GM21529 (cell line): ENCODE data around the gene GET4.

Source experiments
- ATAC-seq: cut with Tn5 transposase; IDR thresholded peaks from one replicate; pipeline ENCODE4 v1.9.1; 2021; ENCODE audit not compliant: unreplicated experiment

The GET4 gene

DNA sequence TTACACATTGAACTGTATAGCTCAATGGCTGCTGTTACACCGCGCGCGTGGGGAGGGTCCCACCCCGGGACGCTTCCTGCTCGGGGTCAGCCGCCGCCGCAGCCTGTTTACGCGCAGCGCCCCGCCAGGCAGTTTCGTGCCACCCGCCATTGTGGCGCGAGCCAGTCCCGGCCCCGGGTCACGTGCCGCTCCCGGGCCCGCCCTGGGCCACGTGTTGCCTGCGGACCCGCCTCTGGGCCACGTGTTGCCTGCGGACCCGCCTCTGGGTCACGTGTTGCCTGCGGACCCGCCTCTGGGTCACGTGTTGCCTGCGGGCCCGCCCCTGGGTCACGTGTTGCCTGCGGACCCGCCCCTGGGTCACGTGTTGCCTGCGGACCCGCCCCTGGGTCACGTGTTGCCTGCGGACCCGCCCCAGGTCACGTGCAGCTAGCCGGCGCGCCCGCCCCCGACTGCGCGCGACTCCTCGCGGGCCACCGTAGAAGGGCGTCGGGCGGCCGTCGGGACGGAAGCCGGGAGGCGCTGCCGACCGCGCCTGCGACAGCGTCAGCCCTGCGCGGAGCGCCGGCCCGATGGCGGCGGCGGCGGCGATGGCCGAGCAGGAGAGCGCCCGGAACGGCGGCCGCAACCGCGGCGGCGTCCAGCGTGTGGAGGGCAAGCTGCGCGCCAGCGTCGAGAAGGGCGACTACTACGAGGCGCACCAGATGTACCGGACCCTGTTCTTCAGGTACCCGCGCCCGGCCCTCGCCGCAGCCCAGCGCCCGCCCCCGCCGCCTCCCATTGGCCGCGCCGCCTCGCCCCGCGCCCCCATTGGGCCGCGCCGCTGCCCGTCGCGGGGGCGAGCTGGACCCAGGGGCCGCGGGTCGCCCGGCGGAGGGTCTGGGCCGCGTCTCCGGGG is at the start of gene GET4:
TSS of gene GET4 (plus strand) at position 478 of the 895 bp plus-strand sequence. CDS start at position 570, 92 bp downstream.
- ATAC-seq: peak; percentile 74

DNA sequence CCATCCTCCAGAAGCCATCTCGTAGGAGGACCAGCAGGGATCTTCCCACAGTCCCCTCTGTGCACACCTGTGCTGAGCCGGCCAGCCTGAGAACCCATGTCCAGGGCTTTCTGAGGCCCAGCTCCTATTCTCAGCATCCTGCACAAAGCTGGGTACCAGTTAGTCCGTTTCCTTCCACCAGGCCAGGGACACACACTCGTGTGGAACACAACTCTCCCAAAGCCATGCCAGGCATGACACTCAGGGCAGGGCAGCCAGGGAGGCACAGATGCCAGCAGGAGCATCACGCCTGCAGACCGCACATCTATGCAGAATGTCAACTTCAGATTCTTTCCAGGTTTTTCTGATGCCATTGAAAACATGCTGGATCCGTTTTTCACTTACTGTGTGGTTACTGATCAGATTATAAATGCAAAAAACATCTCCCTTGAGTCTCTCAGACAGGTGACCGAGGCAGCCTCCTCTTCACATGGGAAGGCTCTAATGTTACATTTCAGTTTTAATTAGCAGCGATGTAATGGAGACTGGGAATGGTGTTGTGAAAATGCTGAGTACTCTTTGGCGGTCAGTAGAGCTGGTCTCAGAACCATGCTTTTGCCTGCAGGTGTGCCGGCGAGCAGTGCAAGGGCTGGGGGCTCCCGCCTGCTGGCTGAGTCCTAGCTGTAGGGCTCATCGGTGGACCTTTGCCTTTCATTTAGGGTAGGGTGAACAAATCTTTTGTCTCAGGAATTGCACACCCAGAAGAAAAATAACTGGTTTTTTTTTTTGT is 47.4 kb upstream of the GET4 start:
- ATAC-seq: no peak

DNA sequence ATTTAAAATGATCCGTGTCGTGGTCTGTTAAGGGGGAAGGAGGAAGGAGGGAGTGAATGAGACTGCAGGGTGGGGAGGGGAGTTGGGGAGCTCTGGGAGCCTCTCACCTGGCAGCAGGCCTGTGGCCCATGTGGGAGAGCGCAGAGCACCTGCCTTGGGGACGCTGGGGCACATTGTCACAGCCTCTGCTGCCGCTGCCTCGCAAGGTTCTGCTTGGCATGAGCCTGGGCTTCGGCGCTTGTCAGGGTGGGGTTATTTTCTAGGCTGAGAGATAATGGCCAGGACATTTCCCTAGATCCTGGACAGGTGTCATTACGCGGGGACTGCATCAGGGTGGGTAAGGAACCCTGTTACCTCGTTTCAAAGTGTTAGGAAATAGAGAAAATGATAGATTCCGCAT is 46.3 kb upstream of the GET4 start:
- no peak for ATAC-seq

GRCh38 chr7:831596-832166 is 44.7 kb upstream of the GET4 start:
- peak; percentile 67 for ATAC-seq

DNA sequence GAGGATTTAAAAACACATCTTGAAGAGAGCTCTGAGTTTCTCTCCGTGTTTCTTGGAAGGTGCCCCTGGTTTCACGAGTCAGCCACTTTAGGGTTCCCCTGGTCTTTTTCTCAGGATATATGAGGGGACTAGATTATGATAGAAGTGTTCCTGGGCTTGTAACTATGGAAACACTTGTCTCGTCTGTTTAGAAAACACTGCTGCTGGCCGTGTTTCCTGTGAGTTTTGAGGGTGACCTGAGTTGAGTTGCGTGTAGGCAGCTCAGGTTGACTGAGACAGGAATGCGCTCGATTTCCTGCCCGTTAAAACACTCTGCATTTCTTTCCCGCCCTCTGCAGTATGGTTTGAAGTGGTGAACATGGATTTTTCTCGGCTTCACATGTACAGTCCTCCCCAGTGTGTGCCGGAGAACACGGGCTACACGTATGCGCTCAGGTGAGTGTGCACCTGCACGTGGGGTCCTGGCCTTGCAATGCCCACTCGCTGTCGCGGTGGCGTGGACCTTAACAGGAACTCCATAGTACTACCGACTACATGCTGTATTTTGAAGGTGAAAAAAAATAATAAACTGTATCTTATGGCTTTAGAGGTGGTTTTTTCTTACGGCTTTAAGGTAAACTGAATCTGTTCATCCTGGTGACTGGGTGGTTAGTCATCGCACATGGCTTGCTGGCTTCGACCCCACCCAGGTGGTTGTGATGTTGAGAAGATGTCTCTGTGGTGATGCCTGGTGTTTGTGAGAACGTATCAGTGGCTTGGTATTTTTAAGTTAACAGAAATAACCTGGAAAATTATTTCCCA is 44.0 kb upstream of the GET4 start, which contains the start of gene SUN1:
TSS of gene SUN1 (plus strand) at position 310 of the 801 bp plus-strand sequence. CDS start at position 359, 49 bp downstream.
- peak; percentile 34 for ATAC-seq

DNA sequence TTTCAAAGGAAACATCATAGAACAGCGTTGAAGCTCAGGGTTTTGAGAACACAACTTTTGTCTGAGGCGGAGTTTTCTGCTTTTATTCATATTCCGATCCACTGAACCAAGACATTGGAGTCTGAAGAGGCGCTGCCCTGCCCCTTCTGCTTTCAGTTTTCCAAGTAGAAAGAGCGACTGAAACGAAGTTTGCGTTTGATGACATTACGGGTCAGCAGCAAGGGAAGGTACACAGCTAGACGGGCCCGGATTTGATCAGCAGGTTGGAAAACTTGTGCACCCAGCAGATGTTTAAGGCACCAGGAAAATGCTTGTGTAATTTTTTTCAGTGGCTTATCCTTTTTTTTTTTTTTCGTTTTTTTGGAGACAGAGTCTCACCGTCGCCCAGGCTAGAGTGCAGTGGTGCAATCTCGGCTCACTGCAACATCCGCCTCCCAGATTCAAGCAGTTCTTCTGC is 43.4 kb upstream of the GET4 start:
- no peak for ATAC-seq

- ATAC-seq: no peak
Measured at GRCh38 chr7:833601-834258, 42.6 kb upstream of the GET4 start.

GRCh38 chr7:834277-834676 is 42.1 kb upstream of the GET4 start:
- ATAC-seq: no peak

GRCh38 chr7:835021-835420 is 41.3 kb upstream of the GET4 start:
- no peak for ATAC-seq

GRCh38 chr7:835485-836401 is 40.6 kb upstream of the GET4 start:
- ATAC-seq: no peak

DNA sequence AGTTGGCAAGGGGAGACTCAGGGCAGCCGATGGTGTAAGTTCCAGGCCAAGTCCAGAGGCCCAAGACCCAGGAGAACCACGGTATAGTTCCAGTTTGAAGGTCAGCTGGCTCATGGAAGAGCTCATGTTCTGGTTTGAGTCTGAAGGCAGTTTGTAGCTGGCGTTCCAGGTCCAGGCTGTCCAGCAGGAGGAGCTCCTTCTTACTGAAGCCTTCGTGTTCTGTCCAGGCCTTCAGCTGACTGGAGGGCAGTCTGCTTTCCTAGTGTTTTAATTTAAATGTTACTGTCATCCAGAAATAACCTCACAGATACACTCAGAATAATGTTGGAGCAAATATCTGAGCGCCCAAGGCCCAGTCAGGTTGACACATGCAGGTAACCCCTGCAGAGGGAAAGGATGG is 39.9 kb upstream of the GET4 start:
- no peak for ATAC-seq

DNA sequence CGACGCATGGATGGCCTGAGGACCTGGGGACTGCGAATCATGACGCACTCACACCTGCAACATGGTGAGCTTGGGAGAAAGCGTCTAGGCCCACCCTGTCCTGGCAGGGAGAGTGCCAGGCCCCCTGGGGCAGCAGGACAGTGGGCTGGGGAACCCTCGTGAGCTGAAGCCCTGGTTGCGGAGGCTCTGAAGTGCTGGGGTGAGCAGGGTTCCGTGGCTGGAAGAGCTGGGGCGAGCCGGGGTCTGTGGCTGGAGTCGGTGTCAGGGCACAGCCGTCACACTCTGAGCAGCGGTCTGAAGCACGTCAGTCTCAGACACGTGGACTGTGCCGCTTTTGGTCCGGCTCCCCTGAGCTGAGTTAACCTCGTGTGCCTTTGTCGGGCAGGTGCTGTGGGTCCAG is 39.4 kb upstream of the GET4 start:
- ATAC-seq: no peak

DNA sequence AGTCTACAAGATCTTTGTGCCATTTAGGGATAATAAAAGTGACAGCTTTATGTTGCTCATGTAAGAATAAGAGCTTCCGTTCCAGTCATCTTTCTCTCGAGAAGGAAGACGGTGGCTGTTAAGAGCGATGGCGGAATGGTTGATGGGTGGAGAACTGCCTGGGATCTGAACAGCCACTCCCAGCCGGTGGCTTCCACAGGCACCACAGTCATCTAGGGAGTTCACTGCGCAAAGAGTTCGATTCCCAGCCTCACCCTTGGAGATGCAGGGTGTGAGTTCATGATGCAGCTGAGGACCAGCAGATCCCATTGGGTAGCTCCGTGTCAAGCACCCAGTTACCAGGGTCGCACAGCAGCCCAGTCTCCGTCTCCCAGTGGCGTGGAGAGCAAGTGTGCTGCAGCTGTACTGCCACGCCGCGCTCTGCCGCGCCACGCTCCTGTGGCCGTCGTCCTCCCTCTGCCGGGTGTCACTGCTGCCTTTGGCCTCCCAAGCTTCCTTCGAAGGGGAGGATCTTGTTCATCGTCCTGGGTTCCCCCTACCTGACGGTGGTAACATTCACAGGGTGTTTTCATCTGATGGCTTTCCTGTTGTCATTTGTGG is 36.3 kb upstream of the GET4 start:
- no peak for ATAC-seq

DNA sequence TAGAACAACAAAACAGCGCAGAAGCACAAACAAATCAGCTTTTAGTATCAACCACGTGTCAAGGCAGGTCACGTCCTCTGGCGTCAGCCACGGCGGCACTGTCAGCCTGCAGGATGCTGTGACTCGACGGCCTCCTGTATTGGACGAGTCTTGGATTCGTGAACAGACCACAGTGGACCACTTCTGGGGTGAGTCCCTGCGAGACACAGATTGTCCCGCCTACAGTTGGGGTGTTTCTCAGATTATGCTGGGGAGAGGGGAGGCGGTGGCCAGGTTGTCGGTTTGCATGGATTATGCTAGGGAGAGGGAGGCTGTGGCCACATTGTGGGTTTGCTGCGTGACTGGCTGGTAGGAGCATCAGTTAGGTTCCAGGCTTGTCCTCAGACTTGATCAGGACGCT is 34.4 kb upstream of the GET4 start:
- ATAC-seq: no peak

DNA sequence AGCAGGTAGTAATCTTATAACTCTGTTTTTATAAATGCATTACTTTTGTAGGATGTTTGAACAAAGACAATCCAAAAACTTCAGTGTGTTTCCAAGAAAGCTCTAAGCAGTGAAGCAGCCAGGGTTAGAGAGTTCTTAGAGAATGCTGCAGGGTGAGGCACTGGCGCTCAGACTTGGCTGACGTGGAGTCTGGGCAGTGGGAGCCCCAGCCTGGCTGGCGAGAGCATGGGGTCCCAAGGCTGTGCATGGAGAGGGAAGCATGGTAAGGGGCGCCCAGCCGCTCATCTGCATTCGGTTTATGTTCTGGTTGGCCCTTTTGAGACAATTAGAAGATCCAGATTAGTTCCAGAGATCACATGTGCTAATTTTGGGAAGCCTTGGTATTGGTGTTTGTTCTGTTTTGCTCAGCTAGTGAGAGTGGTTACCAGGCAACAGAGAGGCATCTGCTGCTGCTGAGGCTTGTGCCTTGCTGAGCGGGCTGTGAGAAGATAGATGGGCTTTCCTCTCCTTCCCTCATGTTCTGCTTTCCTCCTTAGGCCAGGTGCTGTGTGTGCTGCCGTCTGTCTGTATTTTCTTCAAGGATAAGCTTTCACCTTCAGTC is 33.8 kb upstream of the GET4 start:
- ATAC-seq: no peak

GRCh38 chr7:843230-843629 is 33.1 kb upstream of the GET4 start:
- no peak for ATAC-seq

DNA sequence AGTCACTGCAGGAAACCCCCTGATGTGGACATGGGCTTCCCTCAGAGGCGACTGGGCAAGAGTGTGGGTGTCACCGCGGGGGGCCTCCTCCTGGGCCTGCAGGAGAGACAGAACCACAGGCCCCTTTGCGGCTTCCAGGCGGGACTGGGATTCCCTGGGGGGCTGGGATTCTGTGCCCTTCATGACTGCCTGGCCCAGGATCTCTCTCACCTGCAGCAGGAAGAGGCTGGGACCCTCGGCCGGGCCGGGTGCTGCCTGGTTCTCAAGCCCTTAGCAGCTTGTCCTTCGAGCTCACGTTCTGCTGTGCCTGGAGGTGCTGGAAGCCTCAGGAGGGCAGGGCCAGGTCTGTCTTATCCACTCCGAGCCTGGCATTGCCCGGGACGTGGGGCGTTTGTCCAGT is 32.3 kb upstream of the GET4 start:
- no peak for ATAC-seq

DNA sequence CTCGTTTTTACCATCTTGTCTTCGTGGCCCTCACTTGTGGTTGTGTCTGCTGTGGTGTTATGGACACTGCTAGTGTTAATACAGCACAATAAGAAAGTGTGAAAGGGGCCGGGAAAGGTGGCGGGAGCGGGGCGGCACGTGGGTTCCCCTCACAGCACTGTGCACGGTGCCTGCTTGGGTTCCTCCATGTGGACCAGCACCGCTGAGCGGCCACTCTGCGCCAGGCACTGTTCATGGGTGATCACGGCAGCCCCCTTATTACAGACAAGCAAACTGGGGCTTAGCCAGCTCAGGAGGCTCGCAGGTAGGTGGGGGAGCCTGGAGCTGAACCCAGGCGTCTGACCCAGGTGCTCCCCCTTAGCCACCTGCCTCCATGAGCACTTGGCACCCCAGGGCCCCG is 31.8 kb upstream of the GET4 start:
- ATAC-seq: no peak
